NCI-H1436 treated with DMSO at 0.1 percent for 48 hours (cell line): Measurements from ENCODE around the gene ADCY1.
"Not testable (repeated sequence)": the region's sequence is repeated elsewhere in the genome, so short reads cannot be mapped to it uniquely, and the experiment has no call there.

Source experiments
- DNase-seq: peaks from one replicate; lab custom pipeline; 2025; lab: John Stamatoyannopoulos, UW

Gene ADCY1

GRCh38 chr7:45573661-45574415 lies at the start of gene ADCY1:
Gene ADCY1 (plus strand): TSS chr7:45574368. CDS start chr7:45574544, 176 bp downstream.
- no peak for DNase-seq

DNA sequence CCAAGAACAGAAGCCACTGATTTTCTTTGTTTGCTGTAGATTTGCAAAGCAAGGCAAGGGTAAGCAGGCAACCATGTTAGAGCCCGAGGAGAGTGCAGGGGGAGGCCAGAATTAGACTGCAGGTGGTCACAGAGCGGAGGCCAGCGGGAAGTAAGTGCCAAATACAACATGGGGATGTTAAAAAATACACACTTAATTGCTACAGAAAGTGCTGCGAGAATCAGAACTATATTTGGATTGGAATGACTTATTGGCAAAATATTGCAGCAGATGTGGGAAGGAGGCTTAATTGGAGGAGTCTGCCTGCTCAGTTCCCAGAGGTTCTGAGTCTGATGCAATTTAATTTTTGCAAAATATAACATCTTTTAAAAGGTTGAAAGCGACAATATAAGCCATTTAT lies 49.7 kb upstream of the ADCY1 start:
- no peak for DNase-seq

DNA sequence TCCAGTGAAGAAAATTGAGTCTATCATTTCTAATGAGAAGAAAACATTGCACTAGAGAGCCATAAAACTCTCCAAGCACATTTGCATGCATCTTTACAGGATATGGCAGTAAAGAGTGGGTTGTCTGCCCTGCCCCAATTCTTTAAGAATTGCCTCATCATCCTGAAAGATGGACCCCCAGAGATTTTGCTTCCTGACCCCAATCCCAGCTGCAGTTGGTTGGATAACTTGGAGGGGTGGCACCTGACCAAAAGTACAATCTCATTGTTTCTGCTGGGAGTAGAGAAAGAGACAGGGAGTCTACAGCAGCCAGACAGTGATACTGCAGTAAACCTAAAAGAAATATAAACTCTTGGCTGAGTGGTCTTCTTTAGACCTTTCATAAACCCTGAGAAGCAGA lies 49.1 kb upstream of the ADCY1 start:
- no peak for DNase-seq

DNA sequence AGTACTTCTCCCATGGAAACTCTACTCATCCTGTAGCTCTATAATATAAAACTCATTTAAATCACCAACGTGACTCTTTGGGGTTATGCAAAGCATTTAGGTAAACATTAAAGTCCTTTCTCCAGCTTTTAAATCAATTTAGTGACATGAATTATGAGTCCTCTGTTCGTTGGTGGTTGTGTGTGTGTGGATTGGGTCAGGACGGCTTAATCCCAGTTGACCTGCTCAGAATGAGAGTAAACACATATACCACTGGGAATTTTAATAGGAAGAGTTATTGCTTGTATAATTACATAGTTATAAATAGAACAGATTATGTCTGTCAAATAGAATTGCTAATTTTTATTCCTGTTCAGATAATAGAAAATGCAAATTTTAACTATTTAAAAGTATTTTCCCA lies 30.7 kb upstream of the ADCY1 start:
- DNase-seq = no peak

- DNase-seq = not testable (repeated sequence)
These were observed 29.0 kb upstream of the ADCY1 start for GRCh38 chr7:45545105-45545710.

DNA sequence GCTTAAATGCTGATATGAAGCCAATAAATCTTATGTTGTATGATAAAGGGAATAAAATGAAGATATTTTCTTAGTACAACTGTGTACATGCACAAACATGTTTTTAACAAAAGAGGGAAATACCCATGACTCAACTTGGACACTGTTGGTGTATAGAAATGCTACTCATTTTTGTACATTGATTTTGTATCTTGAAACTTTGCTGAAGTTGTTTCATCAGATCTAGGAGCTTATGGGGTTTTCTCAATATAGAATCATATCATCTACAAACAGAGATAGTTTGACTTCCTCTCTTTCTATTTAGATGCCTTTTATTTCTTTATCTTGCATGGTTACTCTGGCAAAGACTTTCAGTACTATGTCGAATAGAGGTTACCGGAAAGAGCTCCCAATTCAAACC lies 25.3 kb upstream of the ADCY1 start:
- not testable (repeated sequence) for DNase-seq

DNA sequence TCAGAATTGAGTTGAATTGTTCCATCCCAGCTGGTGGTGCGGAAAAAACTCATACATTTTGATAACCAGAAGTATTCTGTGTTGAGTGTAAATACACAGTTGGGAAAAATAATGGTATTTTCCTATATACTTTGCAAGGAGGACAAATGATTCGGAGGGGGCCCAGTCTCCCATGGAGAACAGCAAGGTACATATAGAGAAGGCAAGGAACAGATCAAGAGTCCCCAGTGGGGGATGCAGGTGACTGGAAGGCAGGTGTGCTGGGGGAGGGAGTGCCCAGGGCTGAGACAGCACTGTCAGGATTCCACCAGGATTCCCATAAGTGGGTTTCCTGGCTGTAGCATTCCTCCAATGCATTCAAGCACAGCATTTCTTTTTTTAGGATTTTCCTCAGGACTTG lies 10.8 kb upstream of the ADCY1 start:
- DNase-seq = no peak

GRCh38 chr7:45563941-45564461 lies 10.2 kb upstream of the ADCY1 start:
- DNase-seq = no peak

GRCh38 chr7:45564485-45564884 lies 9.7 kb upstream of the ADCY1 start:
- no peak for DNase-seq

- DNase-seq = no peak
These were observed 9.2 kb upstream of the ADCY1 start for GRCh38 chr7:45564886-45565455.

- DNase-seq = no peak
These were observed 7.8 kb upstream of the ADCY1 start for GRCh38 chr7:45566386-45566785.

GRCh38 chr7:45566961-45567360 lies 7.2 kb upstream of the ADCY1 start:
- DNase-seq = no peak

DNA sequence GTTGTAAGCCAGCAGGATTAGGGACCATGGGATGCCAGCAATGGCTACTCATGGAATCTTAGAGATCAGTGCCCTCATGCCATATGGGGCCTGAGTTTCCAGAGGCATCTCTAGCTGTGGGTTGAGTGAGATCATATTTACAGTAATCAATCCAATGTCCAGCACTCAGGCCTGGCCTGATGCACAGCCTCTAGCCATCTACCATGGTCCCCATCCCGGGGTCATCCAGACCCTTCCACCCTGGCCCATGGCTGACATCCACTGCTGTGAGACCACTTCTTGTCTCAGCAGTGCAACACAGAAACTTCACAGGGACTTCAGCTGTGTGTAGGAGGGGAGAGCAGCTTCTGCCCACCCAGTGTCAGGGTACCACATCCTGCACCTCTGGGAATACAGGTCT lies 6.5 kb upstream of the ADCY1 start:
- no peak for DNase-seq

DNA sequence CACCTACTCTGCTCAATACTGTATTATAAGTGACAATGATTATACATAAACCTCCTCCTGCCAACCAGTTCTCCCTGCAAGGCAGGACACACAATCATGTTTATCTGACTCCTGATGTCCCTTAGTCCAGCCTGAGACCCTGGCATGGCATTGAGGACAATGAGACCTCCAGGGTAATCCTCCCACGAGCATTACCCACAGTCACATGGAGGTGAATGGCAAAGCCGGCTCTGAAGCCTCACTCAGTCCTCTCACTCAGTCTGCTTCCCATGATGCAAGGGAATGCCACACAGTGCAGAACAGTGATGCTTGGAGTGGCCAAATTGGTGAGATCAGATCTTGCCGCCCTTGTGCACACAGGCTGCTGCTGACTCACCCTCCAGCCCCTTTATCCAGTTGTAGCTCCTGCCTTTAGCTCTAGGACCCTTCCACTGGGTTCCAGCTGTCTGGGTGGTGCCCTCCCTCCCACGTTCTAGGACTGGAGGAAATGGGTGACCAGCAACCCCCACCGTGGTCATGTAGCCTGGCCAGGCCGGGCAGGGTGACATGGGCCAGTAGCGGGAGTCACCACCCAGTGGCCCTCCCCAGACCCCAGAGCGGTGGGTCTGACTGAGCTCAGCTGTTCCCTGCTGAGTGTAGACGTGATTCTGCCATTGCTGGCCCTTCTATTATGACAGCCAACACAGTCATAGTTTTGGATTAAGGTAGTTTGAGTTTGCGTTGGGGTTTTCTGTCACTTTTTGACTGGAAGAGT lies 5.5 kb upstream of the ADCY1 start:
- no peak for DNase-seq

GRCh38 chr7:45569290-45569685 lies 4.9 kb upstream of the ADCY1 start:
- no peak for DNase-seq

DNA sequence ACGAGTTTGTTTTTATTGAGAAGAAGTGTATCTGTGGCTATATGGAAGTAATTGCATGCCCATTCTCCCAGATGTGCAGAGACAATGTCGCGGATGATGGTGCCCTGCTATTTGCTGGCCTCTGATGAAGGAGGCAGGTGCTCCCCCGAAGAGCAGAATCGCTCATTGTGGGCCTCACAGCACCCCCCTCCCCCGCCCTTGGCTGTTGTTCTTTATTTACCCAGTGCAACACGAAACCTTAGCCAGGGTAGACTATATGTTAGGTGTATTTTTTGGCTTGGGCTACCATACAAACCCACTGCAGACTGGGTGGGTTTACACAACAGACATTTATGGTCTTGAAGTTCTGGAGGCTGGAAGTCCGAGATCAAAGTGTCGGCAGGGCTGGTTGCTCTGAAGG lies 3.4 kb upstream of the ADCY1 start:
- no peak for DNase-seq

- DNase-seq = no peak
These were observed 964 bp upstream of the ADCY1 start for GRCh38 chr7:45573204-45573603.

DNA sequence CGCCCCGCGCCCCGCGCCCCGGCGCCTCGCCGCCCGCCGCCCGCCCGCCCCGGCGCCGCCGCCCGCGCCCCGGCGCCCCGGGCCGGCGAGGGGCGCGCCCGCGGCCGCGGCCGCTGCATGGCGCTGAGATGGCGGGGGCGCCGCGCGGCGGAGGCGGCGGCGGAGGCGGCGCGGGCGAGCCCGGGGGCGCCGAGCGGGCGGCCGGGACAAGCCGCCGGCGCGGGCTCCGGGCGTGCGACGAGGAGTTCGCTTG lies 174 bp downstream of the ADCY1 start:
- no peak for DNase-seq

DNA sequence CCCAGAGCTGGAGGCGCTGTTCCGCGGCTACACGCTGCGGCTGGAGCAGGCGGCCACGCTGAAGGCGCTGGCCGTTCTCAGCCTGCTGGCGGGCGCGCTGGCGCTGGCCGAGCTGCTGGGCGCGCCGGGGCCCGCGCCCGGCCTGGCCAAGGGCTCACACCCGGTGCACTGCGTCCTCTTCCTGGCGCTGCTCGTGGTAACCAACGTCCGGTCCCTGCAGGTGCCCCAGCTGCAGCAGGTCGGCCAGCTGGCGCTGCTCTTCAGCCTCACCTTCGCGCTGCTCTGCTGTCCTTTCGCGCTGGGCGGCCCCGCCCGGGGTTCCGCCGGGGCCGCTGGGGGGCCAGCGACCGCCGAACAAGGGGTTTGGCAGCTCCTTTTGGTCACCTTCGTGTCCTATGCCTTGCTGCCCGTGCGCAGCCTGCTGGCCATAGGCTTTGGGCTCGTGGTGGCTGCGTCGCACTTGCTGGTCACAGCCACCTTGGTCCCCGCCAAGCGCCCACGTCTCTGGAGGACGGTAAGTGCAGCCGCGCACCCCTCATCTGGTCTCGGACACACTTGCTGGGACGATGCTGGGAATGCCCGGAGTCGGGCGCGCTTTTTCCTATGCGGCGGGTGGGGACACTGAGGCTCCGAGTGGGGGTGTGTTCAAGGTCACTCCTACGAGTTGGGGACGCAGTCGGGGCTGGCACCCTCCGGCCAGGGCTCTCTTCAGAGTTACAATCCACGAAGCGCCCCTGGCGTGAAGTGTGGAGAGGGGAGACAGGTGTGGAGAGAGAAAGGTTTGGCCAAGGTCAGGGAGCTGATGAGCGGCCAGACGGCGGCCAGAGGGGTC lies 717 bp downstream of the ADCY1 start:
- no peak for DNase-seq

DNA sequence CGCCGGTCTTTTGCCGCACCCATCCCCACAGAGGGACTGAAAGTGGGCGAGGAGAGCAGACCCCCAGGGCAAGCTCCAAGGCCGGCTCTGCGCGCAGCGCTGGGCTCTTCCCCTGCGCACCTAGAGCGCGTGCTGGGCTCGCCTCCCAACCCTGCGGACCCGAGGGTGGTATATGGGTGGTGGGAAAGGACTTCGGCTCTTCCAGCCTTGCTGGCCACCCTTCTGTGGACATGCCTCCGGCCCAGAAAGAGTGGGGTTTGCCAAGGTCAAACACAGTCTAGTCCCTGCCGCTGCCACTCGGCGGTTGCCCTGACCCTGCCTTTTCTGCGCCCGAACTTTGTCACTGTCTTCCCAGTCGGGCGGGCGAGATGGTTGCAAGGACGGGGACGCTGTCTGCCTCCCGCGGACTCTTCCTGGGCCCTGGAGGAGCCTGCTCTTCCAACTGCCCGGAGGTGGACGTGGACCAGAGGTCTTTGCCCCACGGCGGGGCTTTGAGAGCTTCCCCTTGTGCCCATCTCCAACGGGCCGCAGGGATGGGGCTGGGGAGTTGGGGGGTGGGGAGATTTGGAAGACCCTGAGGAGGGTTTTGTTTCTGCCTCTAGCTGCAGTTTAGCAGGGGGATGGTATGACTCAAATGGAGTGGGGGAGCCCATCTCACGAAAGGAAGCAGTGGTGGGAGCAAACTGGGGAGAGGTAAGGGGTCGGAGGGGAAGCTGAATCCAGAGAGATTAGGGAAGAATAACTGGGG lies 1.5 kb downstream of the ADCY1 start:
- no peak for DNase-seq

- no peak for DNase-seq
These were observed 2.2 kb downstream of the ADCY1 start for GRCh38 chr7:45576249-45576929.
